A549 (cell line): ENCODE data around the gene AMFR. TPM values are rescaled to one million over a fixed set of nuclear protein-coding genes. Genes with fewer than 3 reads are reported as not detected.

ENCODE experiments used
- ATAC-seq, 2 experiments: fragments of 200-7000 bp in 1 of 2; fragments of >200 bp in 1 of 2; cut with Nextera tagmentation in 1 of 2; cut with Tn5 transposase in 1 of 2; 3 replicates each; pipeline versions ENCODE4 v1.8.0 to v1.9.1; 2018 to 2020; ENCODE audit warnings: mild to moderate bottlenecking in 1 of 2, moderate library complexity in 1 of 2
- CTCF ChIA-PET: fragments of 300-600 bp; sonication (Branson Sonifier 250); formaldehyde crosslinking; extraction: SDS; loops from one replicate; lab custom pipeline; 2021; ENCODE audit warnings: antibody characterized with exemption, inconsistent platforms; lab: Yijun Ruan, JAX
- POLR2A ChIA-PET: fragments of 350-600 bp; formaldehyde crosslinking; extraction: SDS; loops from one replicate; lab custom pipeline; 2021; ENCODE audit warnings: antibody characterized with exemption, inconsistent platforms; lab: Yijun Ruan, JAX
- DNase-seq, 2 experiments: peaks; one replicate each; pipeline versions ENCODE4 v3.0.0 to v3.0.0-alpha.2; 2011 to 2016; ENCODE audit warnings: low read depth in 1 of 2, low spot score in 1 of 2
- FAIRE-seq: peaks from 2 replicates; lab custom pipeline; 2011; peaks lifted over from hg19 to GRCh38; lab: Jason Lieb, UNC
- H3K27ac ChIP-seq, 2 experiments: fragments of >200 bp; sonication (Bioruptor Twin); formaldehyde crosslinking; 3 replicates each; pipeline ENCODE4 v1.5.1; 2016 to 2017
- H3K4me1 ChIP-seq: fragments of >200 bp; sonication (Bioruptor Twin); formaldehyde crosslinking; 3 replicates; pipeline ENCODE4 v1.6.1; 2016
- H3K4me2 ChIP-seq: fragments of >200 bp; sonication (Bioruptor Twin); formaldehyde crosslinking; 3 replicates; pipeline ENCODE4 v1.6.1; 2016
- H3K4me3 ChIP-seq: fragments of >200 bp; sonication (Bioruptor Twin); formaldehyde crosslinking; 3 replicates; pipeline ENCODE4 v1.5.1; 2016
- H3K9me3 ChIP-seq: fragments of >200 bp; sonication (Bioruptor Twin); formaldehyde crosslinking; 3 replicates; pipeline ENCODE4 v1.6.1; 2016
- ATOH8 ChIP-seq: fragments of 250-450 bp; sonication (Bioruptor Pico); IDR thresholded peaks from 2 replicates; pipeline ENCODE4 v1.5.0; 2020; ENCODE audit warnings: low read depth, mild to moderate bottlenecking, moderate library complexity
- BCL3 ChIP-seq: fragments of >200 bp; sonication (Bioruptor Twin); formaldehyde crosslinking; IDR thresholded peaks from 3 replicates; pipeline ENCODE4 v1.6.1; 2016
- BHLHE40 ChIP-seq: IDR thresholded peaks from 2 replicates; pipeline ENCODE4 v1.6.1; 2012; ENCODE audit warnings: low read depth, low read length, inconsistent platforms
- CBX2 ChIP-seq: fragments of 200-600 bp; sonication (generic); IDR thresholded peaks from 2 replicates; pipeline ENCODE4 v1.6.1; 2016; ENCODE audit warnings: low read depth, mild to moderate bottlenecking, borderline replicate concordance
- CBX8 ChIP-seq: fragments of 200-600 bp; sonication (generic); IDR thresholded peaks from 2 replicates; pipeline ENCODE4 v1.6.1; 2016
- CHD2 ChIP-seq: fragments of 150-350 bp; IDR thresholded peaks from 2 replicates; pipeline ENCODE4 v1.6.1; 2014; ENCODE audit warnings: low read length; ENCODE audit not compliant: partially characterized antibody
- CHD4 ChIP-seq: fragments of 200-600 bp; sonication (generic); IDR thresholded peaks from 2 replicates; pipeline ENCODE4 v1.6.1; 2016; ENCODE audit warnings: antibody characterized with exemption, mild to moderate bottlenecking, borderline replicate concordance
- E2F6 ChIP-seq: IDR thresholded peaks from 2 replicates; pipeline ENCODE4 v1.6.1; 2012; ENCODE audit warnings: low read depth, borderline replicate concordance
- EHMT2 ChIP-seq: fragments of 200-600 bp; sonication (generic); IDR thresholded peaks from 2 replicates; pipeline ENCODE4 v1.6.1; 2016; ENCODE audit warnings: antibody characterized with exemption, low read depth, mild to moderate bottlenecking, moderate library complexity
- ELK1 ChIP-seq: fragments of 150-350 bp; IDR thresholded peaks from 2 replicates; pipeline ENCODE4 v1.6.1; 2014; ENCODE audit warnings: low read depth, mild to moderate bottlenecking, low read length
- GATA3 ChIP-seq: IDR thresholded peaks from 2 replicates; pipeline ENCODE4 v1.6.1; 2012; ENCODE audit warnings: borderline replicate concordance
- HMGXB4 ChIP-seq: fragments of 250-450 bp; sonication (Bioruptor Pico); IDR thresholded peaks from 2 replicates; pipeline ENCODE4 v1.5.0; 2021; ENCODE audit warnings: mild to moderate bottlenecking, moderate library complexity, borderline replicate concordance
- HOXA7 ChIP-seq: fragments of 250-450 bp; sonication (Bioruptor Pico); IDR thresholded peaks from 2 replicates; pipeline ENCODE4 v1.5.0; 2020; ENCODE audit warnings: mild to moderate bottlenecking, moderate library complexity
- JUN ChIP-seq, 2 experiments: fragments of >200 bp; sonication (Bioruptor Twin); formaldehyde crosslinking; IDR thresholded peaks; 2 replicates in 1 of 2; 3 replicates in 1 of 2; pipeline ENCODE4 v1.6.1; 2016 to 2017
- MYC ChIP-seq: IDR thresholded peaks from 2 replicates; pipeline ENCODE4 v1.6.1; 2012; ENCODE audit warnings: mild to moderate bottlenecking, inconsistent platforms, low read length, improper control_type of control experiment, borderline replicate concordance
- NFE2L2 ChIP-seq: fragments of 150-350 bp; conservative IDR thresholded peaks from 2 replicates; pipeline ENCODE4 v1.6.1; 2014; ENCODE audit warnings: low read length
- NPAS2 ChIP-seq: fragments of 250-450 bp; sonication (Bioruptor Pico); IDR thresholded peaks from 2 replicates; pipeline ENCODE4 v1.8.0; 2022; ENCODE audit warnings: mild to moderate bottlenecking, moderate library complexity, borderline replicate concordance
- NR3C1 ChIP-seq: fragments of >200 bp; sonication (Bioruptor Twin); formaldehyde crosslinking; IDR thresholded peaks from 3 replicates; pipeline ENCODE4 v1.6.1; 2017
- POLR2A ChIP-seq: IDR thresholded peaks from 2 replicates; pipeline ENCODE4 v1.6.1; 2012; ENCODE audit warnings: mild to moderate bottlenecking, low read length
- RAD21 ChIP-seq, 2 experiments: fragments of >200 bp in 1 of 2; sonication (Bioruptor Twin) in 1 of 2; formaldehyde crosslinking in 1 of 2; IDR thresholded peaks in 1 of 2; conservative IDR thresholded peaks in 1 of 2; 2 replicates in 1 of 2; 3 replicates in 1 of 2; pipeline ENCODE4 v1.6.1; 2012 to 2018; ENCODE audit warnings: inconsistent platforms in 1 of 2
- RNF2 ChIP-seq: fragments of 200-600 bp; sonication (generic); IDR thresholded peaks from 2 replicates; pipeline ENCODE4 v1.6.1; 2016; ENCODE audit warnings: low read depth, mild to moderate bottlenecking, antibody characterized with exemption, moderate library complexity, borderline replicate concordance
- SMC3 ChIP-seq: fragments of >200 bp; sonication (Bioruptor Twin); formaldehyde crosslinking; IDR thresholded peaks from 3 replicates; pipeline ENCODE4 v1.6.1; 2018; ENCODE audit warnings: inconsistent platforms
- TFCP2L1 ChIP-seq: fragments of 250-450 bp; sonication (Bioruptor Pico); IDR thresholded peaks from 2 replicates; pipeline ENCODE4 v1.5.0; 2021; ENCODE audit warnings: mild to moderate bottlenecking
- ZC3H11A ChIP-seq: fragments of 450-650 bp; IDR thresholded peaks from 2 replicates; pipeline ENCODE4 v1.6.1; 2014; ENCODE audit warnings: antibody characterized with exemption, mild to moderate bottlenecking
- ZSCAN20 ChIP-seq: fragments of 250-450 bp; sonication (Bioruptor Pico); IDR thresholded peaks from 2 replicates; pipeline ENCODE4 v1.8.0; 2022; ENCODE audit warnings: mild to moderate bottlenecking, moderate library complexity
- WGBS: methylation state at CpG from one replicate; pipeline ENCODE4 v1.1.6; 2017; ENCODE audit errors: missing lambda C conversion rate; 5-methylcytosine and 5-hydroxymethylcytosine counted together
- polyA minus RNA-seq: library from RNA; depleted of rRNA, polyadenylated mRNA; stranded (reverse); fragments of >200 nt; gene quantifications from 2 replicates; pipeline ENCODE4 v1.2.3, GENCODE V29; 2011; rRNA and poly(A)+ RNA removed
- polyA plus RNA-seq, 4 experiments: library from polyadenylated mRNA; depleted of rRNA in 3 of 4; stranded (reverse); fragments of >200 nt; fragmentation: RNase III in 1 of 4; extraction: RNeasy Plus Mini Kit Qiagen cat#74134 plus additional on column Dnase treatment in 1 of 4; gene quantifications; 2 replicates in 3 of 4; 3 replicates in 1 of 4; pipeline ENCODE4 v1.2.3, GENCODE V29; 2011 to 2017
- TF ChIP-seq, protein P1 (sequence below): fragments of >200 bp; sonication (Bioruptor Twin); formaldehyde crosslinking; IDR thresholded peaks from 3 replicates; pipeline ENCODE4 v1.5.1; 2016
- TF ChIP-seq, protein P2 (sequence below): fragments of 450-650 bp; IDR thresholded peaks from 2 replicates; pipeline ENCODE4 v1.6.1; 2014; ENCODE audit warnings: antibody characterized with exemption

The AMFR gene
- polyA plus RNA-seq (2011; rRNA removed) = 88.5 and 92.8 TPM in 2 replicates
- 57.5 and 68.6 TPM in 2 replicates for polyA plus RNA-seq (2012; cell fraction: cytosol; rRNA removed)
- 92.4 and 94.5 TPM in 2 replicates for polyA plus RNA-seq (2012; cell fraction: nucleus; rRNA removed)
- polyA plus RNA-seq (2017; fragmentation: RNase III; extraction: RNeasy Plus Mini Kit Qiagen cat#74134 plus additional on column Dnase treatment) = 61.3 to 68.9 TPM (median 68.6 TPM) in 3 replicates
- polyA minus RNA-seq = 473 and 499 TPM in 2 replicates

DNA sequence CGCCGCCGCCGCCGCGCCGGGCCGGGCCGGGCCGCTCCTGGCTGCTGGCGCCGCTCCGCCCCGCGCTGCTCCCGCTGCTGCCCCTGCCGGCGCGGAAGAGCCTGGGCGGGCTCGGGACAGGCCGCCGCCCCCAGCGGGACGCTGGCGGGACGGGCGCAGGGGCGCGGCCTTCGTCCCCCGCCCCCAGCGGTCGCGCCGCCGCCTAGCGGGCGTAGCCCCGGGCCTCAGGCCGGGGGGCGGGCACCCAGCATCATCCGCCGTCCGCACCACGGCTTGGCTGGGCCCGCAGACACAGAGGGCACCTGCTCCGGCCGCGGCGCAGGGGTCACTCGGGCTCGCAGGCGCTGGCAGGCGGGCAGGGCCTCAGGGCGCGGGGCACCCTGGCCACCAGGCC lies at the start of gene AMFR:
TSS of gene AMFR (minus strand) at position 107 of the 394 bp plus-strand sequence. CDS start 218 bp downstream, outside the sequence.
- CTCF ChIA-PET = no interaction called here
- H3K27ac ChIP-seq = peak within 1 kb of the TSS; percentile 92 to 93
- no peaks in the 10 kb centered on the region for H3K9me3 ChIP-seq
- peak within 1 kb of the TSS; percentile 98 for H3K4me3 ChIP-seq
- peak; percentile 75 to 80 for DNase-seq
- POLR2A ChIA-PET = no interaction called here
- peak; percentile 92 to 94 for ATAC-seq
- 0 out of 2 replicates have a peak, but pooled peaks have one; percentile 55 for TF ChIP-seq MYC
- peak; percentile 51; the same call in 1 of the 2 replicates for TF ChIP-seq POLR2A
- TF ChIP-seq HOXA7 (CRISPR knock-in tag) = no peak
- peak; percentile 47; the same call in 1 of the 3 replicates for TF ChIP-seq BCL3
- no peak for TF ChIP-seq CBX2
- no peak for TF ChIP-seq BHLHE40
- TF ChIP-seq, protein P1, sequence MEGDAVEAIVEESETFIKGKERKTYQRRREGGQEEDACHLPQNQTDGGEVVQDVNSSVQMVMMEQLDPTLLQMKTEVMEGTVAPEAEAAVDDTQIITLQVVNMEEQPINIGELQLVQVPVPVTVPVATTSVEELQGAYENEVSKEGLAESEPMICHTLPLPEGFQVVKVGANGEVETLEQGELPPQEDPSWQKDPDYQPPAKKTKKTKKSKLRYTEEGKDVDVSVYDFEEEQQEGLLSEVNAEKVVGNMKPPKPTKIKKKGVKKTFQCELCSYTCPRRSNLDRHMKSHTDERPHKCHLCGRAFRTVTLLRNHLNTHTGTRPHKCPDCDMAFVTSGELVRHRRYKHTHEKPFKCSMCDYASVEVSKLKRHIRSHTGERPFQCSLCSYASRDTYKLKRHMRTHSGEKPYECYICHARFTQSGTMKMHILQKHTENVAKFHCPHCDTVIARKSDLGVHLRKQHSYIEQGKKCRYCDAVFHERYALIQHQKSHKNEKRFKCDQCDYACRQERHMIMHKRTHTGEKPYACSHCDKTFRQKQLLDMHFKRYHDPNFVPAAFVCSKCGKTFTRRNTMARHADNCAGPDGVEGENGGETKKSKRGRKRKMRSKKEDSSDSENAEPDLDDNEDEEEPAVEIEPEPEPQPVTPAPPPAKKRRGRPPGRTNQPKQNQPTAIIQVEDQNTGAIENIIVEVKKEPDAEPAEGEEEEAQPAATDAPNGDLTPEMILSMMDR = peak; percentile 48
- no peak for TF ChIP-seq CHD2
- no peak for TF ChIP-seq ELK1
- no peak for TF ChIP-seq CHD4
- no peak for TF ChIP-seq NPAS2 (CRISPR knock-in tag)
- no peak for TF ChIP-seq HMGXB4 (CRISPR knock-in tag)
- TF ChIP-seq SMC3 = peak; percentile 45; the same call in 2 of the 3 replicates
- TF ChIP-seq, protein P2, sequence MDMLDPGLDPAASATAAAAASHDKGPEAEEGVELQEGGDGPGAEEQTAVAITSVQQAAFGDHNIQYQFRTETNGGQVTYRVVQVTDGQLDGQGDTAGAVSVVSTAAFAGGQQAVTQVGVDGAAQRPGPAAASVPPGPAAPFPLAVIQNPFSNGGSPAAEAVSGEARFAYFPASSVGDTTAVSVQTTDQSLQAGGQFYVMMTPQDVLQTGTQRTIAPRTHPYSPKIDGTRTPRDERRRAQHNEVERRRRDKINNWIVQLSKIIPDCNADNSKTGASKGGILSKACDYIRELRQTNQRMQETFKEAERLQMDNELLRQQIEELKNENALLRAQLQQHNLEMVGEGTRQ = no peak
- no peak for TF ChIP-seq GATA3
- peak; percentile 47 to 59; a peak in 3 of 5 replicates for TF ChIP-seq JUN (IDR thresholded peaks at IDR 0.05)
- no peak for TF ChIP-seq NR3C1
- peak in 1 of 2 experiments; percentile 38; a peak in 1 of 5 replicates for TF ChIP-seq RAD21 (conservative IDR thresholded peaks at IDR 0.05 in 1 of 2, IDR thresholded peaks at IDR 0.05 in 1 of 2)
- no peak for TF ChIP-seq EHMT2
- TF ChIP-seq CBX8 = no peak
- TF ChIP-seq E2F6 = no peak
- TF ChIP-seq ATOH8 (CRISPR knock-in tag) = no peak
- no peak for TF ChIP-seq ZSCAN20 (CRISPR knock-in tag)
- TF ChIP-seq TFCP2L1 (CRISPR knock-in tag) = no peak
- no peak for TF ChIP-seq ZC3H11A
- no peak for TF ChIP-seq NFE2L2
- TF ChIP-seq RNF2 = no peak
- peak within 1 kb of the TSS; percentile 82 for H3K4me2 ChIP-seq
- FAIRE-seq = no peak
- H3K4me1 ChIP-seq = peaks cover 40% of the 10 kb centered on the region
- WGBS = no CpG with 5 or more reads among the region's 57 CpGs
